ENCODE data around the gene CELSR2.

- TF ChIP-seq FEZF1 (tag by site-specific recombination; IDR thresholded peaks at IDR 0.05), result no peak
- no peak for TF ChIP-seq CTCF (tag by site-specific recombination; IDR thresholded peaks at IDR 0.05)
- no peak for TF ChIP-seq ZNF510 (tag by site-specific recombination; IDR thresholded peaks at IDR 0.05; ENCODE audit: insufficient replicate concordance)
- no peak for TF ChIP-seq ZNF274 (IDR thresholded peaks at IDR 0.05; ENCODE audit: low read length)
- no peak for TF ChIP-seq ZNF274 (tag by site-specific recombination; IDR thresholded peaks at IDR 0.05; ENCODE audit: borderline replicate concordance)
Observed at GRCh38 chr1:109275706-109276345, 26.5 kb downstream of the CELSR2 start.
